HepG2 (cell line): ENCODE data around the gene DCTN4. TPM values are rescaled to one million over a fixed set of nuclear protein-coding genes. Genes with fewer than 3 reads are reported as not detected.

Source experiments
- AKAP8 ChIP-seq: sonication (generic); formaldehyde crosslinking; IDR thresholded peaks from 2 replicates; pipeline ENCODE4 v1.5.1; 2020; ENCODE audit warnings: mild to moderate bottlenecking, missing genetic modification reagents
- FIP1L1 ChIP-seq: fragments of 200-400 bp; formaldehyde crosslinking; IDR thresholded peaks from 2 replicates; pipeline ENCODE4 v1.6.1; 2018; ENCODE audit warnings: low read depth, mild to moderate bottlenecking, low read length, moderate library complexity, borderline replicate concordance; ENCODE audit not compliant: insufficient read depth
- GTF2F1 ChIP-seq: fragments of 150-350 bp; IDR thresholded peaks from 2 replicates; pipeline ENCODE4 v1.6.1; 2014; ENCODE audit warnings: low read length
- KDM2A ChIP-seq: sonication (generic); formaldehyde crosslinking; IDR thresholded peaks from 2 replicates; pipeline ENCODE4 v1.4.0; 2020; ENCODE audit warnings: low read depth, missing genetic modification reagents, borderline replicate concordance
- MAFF ChIP-seq: IDR thresholded peaks from 2 replicates; pipeline ENCODE4 v1.6.1; 2011; ENCODE audit warnings: low read depth, low read length, improper control_type of control experiment
- MAX ChIP-seq: IDR thresholded peaks from 2 replicates; pipeline ENCODE4 v1.6.1; 2012; ENCODE audit warnings: inconsistent platforms
- MLXIP ChIP-seq: sonication (generic); formaldehyde crosslinking; IDR thresholded peaks from 2 replicates; pipeline ENCODE4 v1.9.0; 2021; ENCODE audit warnings: missing genetic modification reagents, borderline replicate concordance
- RNF2 ChIP-seq: fragments of 450-650 bp; conservative IDR thresholded peaks from 2 replicates; pipeline ENCODE4 v1.6.1; 2016; ENCODE audit warnings: low read depth
- SAP130 ChIP-seq: IDR thresholded peaks from 2 replicates; pipeline ENCODE4 v1.6.1; 2016; ENCODE audit warnings: low read depth
- SPEN ChIP-seq: sonication (generic); formaldehyde crosslinking; IDR thresholded peaks from 2 replicates; pipeline ENCODE4 v1.5.1; 2020; ENCODE audit warnings: low read depth, mild to moderate bottlenecking, missing genetic modification reagents
- TBX3 ChIP-seq: fragments of 450-650 bp; IDR thresholded peaks from 2 replicates; pipeline ENCODE4 v1.6.1; 2017; ENCODE audit warnings: antibody characterized with exemption, mild to moderate bottlenecking, inconsistent platforms, borderline replicate concordance
- XRCC5 ChIP-seq: fragments of 200-400 bp; formaldehyde crosslinking; optimal IDR thresholded peaks from 2 replicates; pipeline ENCODE3; 2017; ENCODE audit warnings: mild to moderate bottlenecking, low read length
- YY1 ChIP-seq: IDR thresholded peaks from 2 replicates; pipeline ENCODE4 v1.6.1; 2011; ENCODE audit warnings: low read length, low read depth, moderate library complexity, mild to moderate bottlenecking; ENCODE audit not compliant: insufficient read depth, insufficient replicate concordance
- ZBTB38 ChIP-seq: sonication (generic); formaldehyde crosslinking; IDR thresholded peaks from 2 replicates; pipeline ENCODE4 v1.5.1; 2020; ENCODE audit warnings: mild to moderate bottlenecking, missing genetic modification reagents
- ZEB1 ChIP-seq: IDR thresholded peaks from 2 replicates; pipeline ENCODE4 v1.6.1; 2012; ENCODE audit warnings: mild to moderate bottlenecking, low read depth, inconsistent platforms; ENCODE audit not compliant: insufficient replicate concordance
- ZFP36L1 ChIP-seq: sonication (generic); formaldehyde crosslinking; IDR thresholded peaks from 2 replicates; pipeline ENCODE4 v1.8.0; 2022; ENCODE audit warnings: mild to moderate bottlenecking, missing genetic modification reagents, moderate library complexity
- polyA plus RNA-seq, 8 experiments: library from polyadenylated mRNA; depleted of rRNA in 3 of 8; stranded (reverse) in 7 of 8; unstranded in 1 of 8; fragments of >200 nt; fragmentation: Illumina TruSeq in 4 of 8; extraction: Trizol in 4 of 8; gene quantifications; 2 replicates each; pipeline versions ENCODE4 v1.2.1 to v1.2.3, GENCODE V29; 2011 to 2016; ENCODE audit warnings: low read depth in 4 of 8, missing spikeins in 1 of 8, mixed read lengths in 1 of 8; ENCODE audit not compliant: insufficient read depth in 1 of 8
- total RNA-seq, 5 experiments: library from RNA; depleted of rRNA; stranded (reverse); fragments of >200 nt; fragmentation: Illumina TruSeq; extraction: Trizol; gene quantifications; 2 replicates each; pipeline ENCODE4 v1.2.3, GENCODE V29; 2016; ENCODE audit warnings: low read depth in 1 of 5
- TF ChIP-seq, protein P1 (sequence below), 2 experiments: IDR thresholded peaks; 2 replicates each; pipeline ENCODE4 v1.6.1; 2011 to 2012; ENCODE audit warnings: low read length in 2 of 2, borderline replicate concordance in 1 of 2, low read depth in 1 of 2, mild to moderate bottlenecking in 1 of 2, moderate library complexity in 1 of 2
- TF ChIP-seq, protein P2 (sequence below): sonication (generic); formaldehyde crosslinking; IDR thresholded peaks from 2 replicates; pipeline ENCODE4 v1.4.0; 2020; ENCODE audit warnings: low read depth, mild to moderate bottlenecking, missing genetic modification reagents
- TF ChIP-seq, protein P3 (sequence below): sonication (generic); formaldehyde crosslinking; IDR thresholded peaks from 2 replicates; pipeline ENCODE4 v1.8.0; 2022; ENCODE audit warnings: mild to moderate bottlenecking, missing genetic modification reagents, borderline replicate concordance

The DCTN4 gene
- total and polyA plus RNA-seq, 2 of the 13 experiments (the other 11 are each of a cell fraction or from before 2014, with no cell fraction given): 24.1 to 26.9 TPM

DNA sequence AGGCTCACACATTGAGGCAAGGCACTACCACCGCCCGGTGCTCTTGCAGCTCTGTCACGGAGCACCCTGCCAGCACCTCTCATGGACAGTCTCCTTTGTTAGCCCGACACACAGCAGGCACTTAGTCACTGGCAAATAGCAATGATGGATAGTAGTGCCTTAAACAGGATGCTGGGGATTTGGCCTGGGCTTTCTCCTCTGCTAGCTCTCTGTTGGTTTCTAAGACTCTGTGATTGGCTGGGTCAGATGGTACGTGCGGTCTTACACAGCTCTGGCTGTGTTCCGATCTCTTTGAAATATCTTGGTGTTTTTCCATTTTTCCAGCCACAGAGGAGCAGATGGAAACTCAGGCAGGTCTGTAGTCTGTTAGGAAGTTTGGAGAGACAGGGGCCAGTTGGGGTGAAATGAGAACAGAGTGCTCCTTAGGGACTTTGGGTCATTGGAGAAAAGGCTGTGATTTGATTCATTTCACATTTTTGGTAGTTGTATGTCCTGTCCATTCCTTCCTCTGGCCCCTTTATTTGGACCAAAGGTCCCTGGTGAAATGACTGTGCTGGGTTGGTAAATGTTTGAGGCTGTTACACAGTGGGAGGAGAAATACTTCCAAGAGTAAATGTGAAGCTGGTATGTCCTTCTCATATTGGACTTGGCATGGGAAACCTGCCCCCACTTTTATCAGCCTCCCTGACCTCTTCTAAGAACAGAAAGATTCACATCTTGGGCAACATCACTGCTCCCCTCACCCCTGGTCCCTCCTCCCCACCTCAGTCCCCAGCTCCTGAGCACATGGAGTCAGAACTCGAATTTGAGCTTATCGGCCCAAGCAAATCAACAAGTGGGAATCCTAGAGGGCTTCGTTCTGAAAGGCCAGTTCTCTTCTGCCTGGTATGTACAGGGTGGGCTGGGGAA is 23.1 kb upstream of the DCTN4 start (continued):
- TF ChIP-seq MLXIP (no peak), RNF2 (no peak), MAFF (no peak), XRCC5 (no peak), GTF2F1 (no peak), ZFP36L1 (CRISPR knock-in tag) (no peak), TBX3 (no peak), ZBTB38 (CRISPR knock-in tag) (peak; percentile 67), KDM2A (no peak), AKAP8 (CRISPR knock-in tag) (0 out of 2 replicates have a peak, but pooled peaks have one; percentile 78), MAX (peak; percentile 78), FIP1L1 (no peak), SAP130 (CRISPR knock-in tag) (peak; percentile 63; the same call in 1 of the 2 replicates), SPEN (CRISPR knock-in tag) (0 out of 2 replicates have a peak, but pooled peaks have one; percentile 4), YY1 (no peak), ZEB1 (peak; percentile 12)
- TF ChIP-seq, protein P1, sequence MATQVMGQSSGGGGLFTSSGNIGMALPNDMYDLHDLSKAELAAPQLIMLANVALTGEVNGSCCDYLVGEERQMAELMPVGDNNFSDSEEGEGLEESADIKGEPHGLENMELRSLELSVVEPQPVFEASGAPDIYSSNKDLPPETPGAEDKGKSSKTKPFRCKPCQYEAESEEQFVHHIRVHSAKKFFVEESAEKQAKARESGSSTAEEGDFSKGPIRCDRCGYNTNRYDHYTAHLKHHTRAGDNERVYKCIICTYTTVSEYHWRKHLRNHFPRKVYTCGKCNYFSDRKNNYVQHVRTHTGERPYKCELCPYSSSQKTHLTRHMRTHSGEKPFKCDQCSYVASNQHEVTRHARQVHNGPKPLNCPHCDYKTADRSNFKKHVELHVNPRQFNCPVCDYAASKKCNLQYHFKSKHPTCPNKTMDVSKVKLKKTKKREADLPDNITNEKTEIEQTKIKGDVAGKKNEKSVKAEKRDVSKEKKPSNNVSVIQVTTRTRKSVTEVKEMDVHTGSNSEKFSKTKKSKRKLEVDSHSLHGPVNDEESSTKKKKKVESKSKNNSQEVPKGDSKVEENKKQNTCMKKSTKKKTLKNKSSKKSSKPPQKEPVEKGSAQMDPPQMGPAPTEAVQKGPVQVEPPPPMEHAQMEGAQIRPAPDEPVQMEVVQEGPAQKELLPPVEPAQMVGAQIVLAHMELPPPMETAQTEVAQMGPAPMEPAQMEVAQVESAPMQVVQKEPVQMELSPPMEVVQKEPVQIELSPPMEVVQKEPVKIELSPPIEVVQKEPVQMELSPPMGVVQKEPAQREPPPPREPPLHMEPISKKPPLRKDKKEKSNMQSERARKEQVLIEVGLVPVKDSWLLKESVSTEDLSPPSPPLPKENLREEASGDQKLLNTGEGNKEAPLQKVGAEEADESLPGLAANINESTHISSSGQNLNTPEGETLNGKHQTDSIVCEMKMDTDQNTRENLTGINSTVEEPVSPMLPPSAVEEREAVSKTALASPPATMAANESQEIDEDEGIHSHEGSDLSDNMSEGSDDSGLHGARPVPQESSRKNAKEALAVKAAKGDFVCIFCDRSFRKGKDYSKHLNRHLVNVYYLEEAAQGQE (IDR thresholded peaks at IDR 0.05; ENCODE audit: borderline replicate concordance in 1 of 2, low read depth in 1 of 2, low read length in 2 of 2): peak in 1 of 2 experiments; percentile 53; a peak in 1 of 4 replicates
- TF ChIP-seq, protein P2, sequence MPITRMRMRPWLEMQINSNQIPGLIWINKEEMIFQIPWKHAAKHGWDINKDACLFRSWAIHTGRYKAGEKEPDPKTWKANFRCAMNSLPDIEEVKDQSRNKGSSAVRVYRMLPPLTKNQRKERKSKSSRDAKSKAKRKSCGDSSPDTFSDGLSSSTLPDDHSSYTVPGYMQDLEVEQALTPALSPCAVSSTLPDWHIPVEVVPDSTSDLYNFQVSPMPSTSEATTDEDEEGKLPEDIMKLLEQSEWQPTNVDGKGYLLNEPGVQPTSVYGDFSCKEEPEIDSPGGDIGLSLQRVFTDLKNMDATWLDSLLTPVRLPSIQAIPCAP (CRISPR knock-in tag): no peak
- TF ChIP-seq, protein P3, sequence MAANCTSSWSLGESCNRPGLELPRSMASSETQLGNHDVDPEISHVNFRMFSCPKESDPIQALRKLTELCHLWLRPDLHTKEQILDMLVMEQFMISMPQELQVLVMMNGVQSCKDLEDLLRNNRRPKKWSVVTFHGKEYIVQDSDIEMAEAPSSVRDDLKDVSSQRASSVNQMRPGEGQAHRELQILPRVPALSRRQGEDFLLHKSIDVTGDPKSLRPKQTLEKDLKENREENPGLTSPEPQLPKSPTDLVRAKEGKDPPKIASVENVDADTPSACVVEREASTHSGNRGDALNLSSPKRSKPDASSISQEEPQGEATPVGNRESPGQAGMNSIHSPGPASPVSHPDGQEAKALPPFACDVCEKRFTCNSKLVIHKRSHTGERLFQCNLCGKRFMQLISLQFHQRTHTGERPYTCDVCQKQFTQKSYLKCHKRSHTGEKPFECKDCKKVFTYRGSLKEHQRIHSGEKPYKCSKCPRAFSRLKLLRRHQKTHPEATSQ: no peak; the same call in 1 of the 2 replicates
